ENCODE data around the gene CCDC3.

CCDC3 gene

DNA sequence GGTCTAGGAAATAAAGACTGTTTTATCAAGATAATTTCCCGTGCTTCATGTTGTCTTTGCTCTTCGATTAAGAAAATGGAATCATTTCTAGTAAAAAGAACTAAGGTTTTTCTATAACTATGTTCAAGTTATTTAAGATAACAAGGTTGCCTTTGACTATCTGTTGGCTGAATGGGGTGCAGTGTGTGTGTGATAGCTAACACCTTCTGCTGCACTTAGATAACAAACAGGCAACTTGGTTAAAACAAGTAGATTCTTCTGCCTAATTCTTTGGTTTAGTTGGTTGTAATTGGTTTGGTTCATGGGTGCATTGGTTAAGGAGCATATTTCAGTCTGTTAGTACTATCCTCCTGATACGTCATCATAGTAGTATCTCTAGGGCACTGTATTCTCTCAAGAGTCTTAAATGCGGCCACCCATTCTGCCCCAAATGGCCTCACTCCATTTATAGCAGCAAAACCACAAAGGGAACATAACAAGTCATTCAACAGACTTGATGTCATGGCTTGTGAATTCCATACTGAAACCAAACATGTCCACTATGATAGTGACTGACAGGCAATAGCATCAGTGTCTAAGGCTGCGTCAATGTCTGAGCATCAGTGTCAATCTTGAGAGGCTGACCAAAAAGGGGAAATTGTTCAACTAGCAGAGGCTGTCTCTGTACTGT is 55.7 kb downstream of the CCDC3 start:
- Histone ChIP-seq H3K4me1 (peaks cover 0 to 77% (median 26%) of the 10 kb centered on the region in 4 donors), H3K36me3 (no peaks in the 10 kb centered on the region), H3K9me3 (no peaks in the 10 kb centered on the region), H3K27ac (peak overlapping the region; percentile 72 to 77), H3K27me3 (no peaks in the 10 kb centered on the region), H3K4me3 (no peak overlapping the region)
- intact Hi-C loops (cut with DNase I; ENCODE audit: low total_unique reads) = no loop called here
- no peak for DNase-seq
- TF ChIP-seq, protein P1, sequence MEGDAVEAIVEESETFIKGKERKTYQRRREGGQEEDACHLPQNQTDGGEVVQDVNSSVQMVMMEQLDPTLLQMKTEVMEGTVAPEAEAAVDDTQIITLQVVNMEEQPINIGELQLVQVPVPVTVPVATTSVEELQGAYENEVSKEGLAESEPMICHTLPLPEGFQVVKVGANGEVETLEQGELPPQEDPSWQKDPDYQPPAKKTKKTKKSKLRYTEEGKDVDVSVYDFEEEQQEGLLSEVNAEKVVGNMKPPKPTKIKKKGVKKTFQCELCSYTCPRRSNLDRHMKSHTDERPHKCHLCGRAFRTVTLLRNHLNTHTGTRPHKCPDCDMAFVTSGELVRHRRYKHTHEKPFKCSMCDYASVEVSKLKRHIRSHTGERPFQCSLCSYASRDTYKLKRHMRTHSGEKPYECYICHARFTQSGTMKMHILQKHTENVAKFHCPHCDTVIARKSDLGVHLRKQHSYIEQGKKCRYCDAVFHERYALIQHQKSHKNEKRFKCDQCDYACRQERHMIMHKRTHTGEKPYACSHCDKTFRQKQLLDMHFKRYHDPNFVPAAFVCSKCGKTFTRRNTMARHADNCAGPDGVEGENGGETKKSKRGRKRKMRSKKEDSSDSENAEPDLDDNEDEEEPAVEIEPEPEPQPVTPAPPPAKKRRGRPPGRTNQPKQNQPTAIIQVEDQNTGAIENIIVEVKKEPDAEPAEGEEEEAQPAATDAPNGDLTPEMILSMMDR (IDR thresholded peaks at IDR 0.05) = no peak

DNA sequence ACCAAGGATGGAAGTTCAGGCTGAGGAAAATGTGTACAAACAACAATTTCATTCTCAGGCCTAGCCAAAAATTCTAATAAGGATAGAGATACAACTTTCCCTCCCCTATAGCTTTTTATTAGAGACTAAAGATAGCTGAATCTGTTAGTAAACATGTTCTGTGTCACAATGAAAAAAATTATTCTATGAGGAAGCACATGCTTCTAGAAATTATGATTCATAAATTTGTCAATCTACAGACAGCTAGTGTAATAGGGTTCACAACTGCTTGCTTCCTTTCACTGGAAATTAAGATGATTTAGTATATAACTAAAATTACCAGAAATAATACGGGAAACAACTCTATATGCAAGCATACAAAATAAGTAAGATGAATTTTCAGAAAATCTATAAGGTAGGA is 56.6 kb downstream of the CCDC3 start:
- peaks cover 0 to 81% (median 33%) of the 10 kb centered on the region in 4 donors for H3K4me1 ChIP-seq
- no peaks in the 10 kb centered on the region for H3K9me3 ChIP-seq
- intact Hi-C loops (cut with DNase I; ENCODE audit: low total_unique reads) = no loop called here
- H3K4me3 ChIP-seq = no peak overlapping the region
- no peaks in the 10 kb centered on the region for H3K36me3 ChIP-seq
- H3K27me3 ChIP-seq = no peaks in the 10 kb centered on the region
- H3K27ac ChIP-seq = peak overlapping the region in 1 of 2 donors; percentile 72
- DNase-seq = no peak
- TF ChIP-seq, protein P1 (IDR thresholded peaks at IDR 0.05) = no peak

DNA sequence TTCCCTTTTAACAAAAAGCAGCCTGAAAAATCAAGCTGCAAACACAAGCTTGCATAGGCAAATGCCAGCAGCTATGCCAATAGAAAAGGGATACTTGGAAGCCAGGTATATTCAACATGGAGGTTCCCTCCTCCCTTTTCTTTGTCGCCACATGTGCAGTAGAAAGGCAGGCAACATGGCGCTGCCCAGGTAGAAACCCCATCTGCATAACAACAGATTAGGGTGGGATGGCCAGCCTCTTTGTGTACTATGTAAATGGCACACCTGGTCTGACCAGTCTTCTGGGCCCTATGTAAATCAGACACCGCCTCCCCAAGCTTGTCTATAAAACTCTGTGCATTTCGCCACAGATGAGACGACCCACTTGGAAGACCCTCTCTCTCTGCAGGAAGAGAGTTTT is 58.1 kb downstream of the CCDC3 start:
- TF ChIP-seq, protein P1 (IDR thresholded peaks at IDR 0.05) = no peak
- Histone ChIP-seq H3K36me3 (no peaks in the 10 kb centered on the region), H3K27me3 (no peaks in the 10 kb centered on the region), H3K9me3 (no peaks in the 10 kb centered on the region), H3K4me3 (no peak overlapping the region), H3K4me1 (peaks cover 0 to 96% (median 35%) of the 10 kb centered on the region in 4 donors), H3K27ac (peak overlapping the region; percentile 0 to 69)
- intact Hi-C loops (cut with DNase I; ENCODE audit: low total_unique reads) = no loop called here
- no peak for DNase-seq

DNA sequence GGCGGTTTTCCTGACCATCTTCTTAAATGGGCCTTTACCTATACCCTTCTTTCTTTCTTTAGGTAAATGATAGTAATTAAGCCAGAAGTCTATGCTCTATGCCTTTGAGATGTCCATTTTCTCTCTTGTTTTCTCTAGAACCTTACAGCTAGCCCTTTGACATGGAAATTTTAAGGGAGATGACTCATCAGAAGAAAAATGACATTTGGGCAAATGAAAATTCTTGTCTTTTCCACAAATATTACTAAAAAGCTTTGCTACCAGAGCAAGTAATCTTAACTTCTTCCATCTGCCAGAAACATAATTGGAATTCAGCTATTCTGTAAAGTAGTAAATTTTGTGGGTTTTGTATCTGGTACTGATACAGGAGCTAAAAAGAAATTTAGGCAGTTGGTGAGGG is 59.5 kb downstream of the CCDC3 start:
- intact Hi-C loops (cut with DNase I; ENCODE audit: low total_unique reads) = no loop called here
- Histone ChIP-seq H3K36me3 (no peaks in the 10 kb centered on the region), H3K4me1 (peaks cover 0 to 92% (median 31%) of the 10 kb centered on the region in 4 donors), H3K27ac (peak overlapping the region; percentile 26 to 69), H3K4me3 (no peak overlapping the region), H3K9me3 (no peaks in the 10 kb centered on the region), H3K27me3 (no peaks in the 10 kb centered on the region)
- no peak for DNase-seq
- TF ChIP-seq, protein P1 (IDR thresholded peaks at IDR 0.05) = no peak

DNA sequence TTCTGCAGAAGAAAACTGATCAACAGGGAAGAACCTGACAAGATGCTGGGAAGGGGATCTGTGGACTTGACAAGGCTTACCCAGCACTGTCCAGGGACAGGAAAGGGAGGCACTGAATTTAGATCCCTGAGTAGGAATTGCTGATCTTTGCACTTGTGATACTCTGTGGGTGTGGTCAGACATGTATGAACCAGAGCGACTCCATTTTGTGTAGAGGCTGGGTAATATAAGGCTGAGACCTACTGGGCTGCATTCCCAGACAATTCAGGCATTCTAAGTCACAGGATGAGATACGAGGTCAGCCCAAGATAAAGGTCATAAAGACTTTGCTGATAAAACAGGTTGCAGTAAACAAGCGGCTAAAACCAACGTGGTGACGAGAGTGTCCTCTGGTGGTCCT is 60.7 kb downstream of the CCDC3 start:
- H3K4me3 ChIP-seq = no peak overlapping the region
- intact Hi-C loops (cut with DNase I; ENCODE audit: low total_unique reads) = no loop called here
- H3K4me1 ChIP-seq = peaks cover 0 to 80% (median 24%) of the 10 kb centered on the region in 4 donors
- H3K27ac ChIP-seq = peak overlapping the region; percentile 24 to 69
- H3K9me3 ChIP-seq = no peaks in the 10 kb centered on the region
- no peaks in the 10 kb centered on the region for H3K27me3 ChIP-seq
- TF ChIP-seq, protein P1 (IDR thresholded peaks at IDR 0.05) = no peak
- no peak for DNase-seq
- no peaks in the 10 kb centered on the region for H3K36me3 ChIP-seq
